ENCODE data around the gene RPTN.

Gene RPTN

DNA sequence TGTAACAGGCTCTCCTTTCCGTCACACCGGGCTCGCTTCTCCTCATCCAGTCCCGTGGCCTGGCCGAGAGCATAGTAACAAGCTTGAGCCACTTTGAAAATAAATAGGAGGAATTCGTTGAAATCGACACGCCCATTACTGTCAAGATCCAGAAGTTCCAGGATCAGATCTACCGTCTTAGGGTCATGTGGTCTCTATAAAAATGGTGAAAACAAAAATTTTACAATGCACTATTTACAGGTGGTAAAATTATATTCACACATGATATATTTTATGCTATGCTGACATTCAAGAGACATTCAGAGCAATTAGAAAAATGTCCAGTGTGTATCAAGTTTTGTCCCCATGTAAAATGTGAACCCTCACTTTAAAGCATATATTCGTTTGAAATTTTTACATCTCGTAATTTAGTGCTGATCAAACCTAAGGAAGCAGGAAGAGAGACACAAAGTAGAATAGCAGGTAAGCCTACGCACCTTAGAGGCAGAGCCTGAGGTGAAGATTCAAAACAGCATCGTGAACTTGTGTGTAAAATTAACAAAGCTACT lies 46.1 kb downstream of the RPTN start:
- no peak overlapping the region for H3K9ac ChIP-seq
- H3K4me3 ChIP-seq (ENCODE audit: low read depth, low read length): no peak overlapping the region
- H3K4me2 ChIP-seq (ENCODE audit: low read length): peak overlapping the region; percentile 62
- no peak overlapping the region for H2AFZ ChIP-seq
- no peaks in the 10 kb centered on the region for H3K4me1 ChIP-seq
- no peak overlapping the region for H3K27ac ChIP-seq
- no peaks in the 10 kb centered on the region for H3K79me2 ChIP-seq
- H3K27me3 ChIP-seq (ENCODE audit: control insufficient read depth, insufficient read depth, low read length): peaks cover 5% of the 10 kb centered on the region
- TF ChIP-seq, protein P1, sequence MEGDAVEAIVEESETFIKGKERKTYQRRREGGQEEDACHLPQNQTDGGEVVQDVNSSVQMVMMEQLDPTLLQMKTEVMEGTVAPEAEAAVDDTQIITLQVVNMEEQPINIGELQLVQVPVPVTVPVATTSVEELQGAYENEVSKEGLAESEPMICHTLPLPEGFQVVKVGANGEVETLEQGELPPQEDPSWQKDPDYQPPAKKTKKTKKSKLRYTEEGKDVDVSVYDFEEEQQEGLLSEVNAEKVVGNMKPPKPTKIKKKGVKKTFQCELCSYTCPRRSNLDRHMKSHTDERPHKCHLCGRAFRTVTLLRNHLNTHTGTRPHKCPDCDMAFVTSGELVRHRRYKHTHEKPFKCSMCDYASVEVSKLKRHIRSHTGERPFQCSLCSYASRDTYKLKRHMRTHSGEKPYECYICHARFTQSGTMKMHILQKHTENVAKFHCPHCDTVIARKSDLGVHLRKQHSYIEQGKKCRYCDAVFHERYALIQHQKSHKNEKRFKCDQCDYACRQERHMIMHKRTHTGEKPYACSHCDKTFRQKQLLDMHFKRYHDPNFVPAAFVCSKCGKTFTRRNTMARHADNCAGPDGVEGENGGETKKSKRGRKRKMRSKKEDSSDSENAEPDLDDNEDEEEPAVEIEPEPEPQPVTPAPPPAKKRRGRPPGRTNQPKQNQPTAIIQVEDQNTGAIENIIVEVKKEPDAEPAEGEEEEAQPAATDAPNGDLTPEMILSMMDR (IDR thresholded peaks at IDR 0.05): no peak
- H3K36me3 ChIP-seq (ENCODE audit: control insufficient read depth, insufficient read depth, low read length): no peaks in the 10 kb centered on the region
- no peaks in the 10 kb centered on the region for H3K9me3 ChIP-seq (ENCODE audit: control insufficient read depth, low read length)

DNA sequence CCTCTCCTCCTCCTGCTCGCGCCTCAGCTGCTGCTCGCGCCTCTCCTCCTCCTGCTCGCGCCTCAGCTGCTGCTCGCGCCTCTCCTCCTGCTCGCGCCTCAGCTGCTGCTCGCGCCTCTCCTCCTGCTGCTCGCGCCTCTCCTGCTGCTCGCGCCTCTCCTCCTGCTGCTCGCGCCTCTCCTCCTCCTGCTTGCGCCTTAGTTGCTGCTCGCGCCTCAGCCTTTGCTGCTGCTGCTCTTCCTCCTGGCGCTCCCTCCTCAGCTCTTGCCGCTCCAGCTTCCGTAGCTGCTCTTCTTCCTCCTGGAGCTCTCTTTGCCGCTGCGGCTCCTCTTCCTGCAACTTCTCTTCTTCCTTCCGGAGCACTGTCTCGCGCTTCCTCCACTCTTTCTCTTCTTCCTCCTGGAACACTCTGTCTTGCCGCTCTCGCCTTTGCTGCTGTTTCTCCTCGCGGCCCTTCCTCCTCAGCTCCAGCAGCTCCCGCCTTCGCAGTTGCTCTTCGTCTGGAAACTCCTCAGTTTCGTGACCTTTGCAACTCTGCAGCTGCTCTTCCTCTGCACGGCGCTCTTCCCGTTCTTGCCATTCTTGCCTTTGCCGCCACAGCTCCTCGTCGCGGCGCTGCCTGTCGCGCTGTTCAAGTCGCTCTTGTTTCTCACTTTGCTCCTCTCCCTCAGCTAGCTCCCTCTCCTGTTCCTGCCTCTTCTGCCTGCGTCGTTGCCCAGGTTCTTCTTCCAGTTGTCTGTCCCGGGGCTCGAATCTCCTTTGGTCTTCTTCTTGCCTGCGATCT lies 46.7 kb downstream of the RPTN start:
- H3K36me3 ChIP-seq (ENCODE audit: control insufficient read depth, insufficient read depth, low read length): no peaks in the 10 kb centered on the region
- TF ChIP-seq, protein P1 (IDR thresholded peaks at IDR 0.05): no peak
- peaks cover 11% of the 10 kb centered on the region for H3K27me3 ChIP-seq (ENCODE audit: control insufficient read depth, insufficient read depth, low read length)

DNA sequence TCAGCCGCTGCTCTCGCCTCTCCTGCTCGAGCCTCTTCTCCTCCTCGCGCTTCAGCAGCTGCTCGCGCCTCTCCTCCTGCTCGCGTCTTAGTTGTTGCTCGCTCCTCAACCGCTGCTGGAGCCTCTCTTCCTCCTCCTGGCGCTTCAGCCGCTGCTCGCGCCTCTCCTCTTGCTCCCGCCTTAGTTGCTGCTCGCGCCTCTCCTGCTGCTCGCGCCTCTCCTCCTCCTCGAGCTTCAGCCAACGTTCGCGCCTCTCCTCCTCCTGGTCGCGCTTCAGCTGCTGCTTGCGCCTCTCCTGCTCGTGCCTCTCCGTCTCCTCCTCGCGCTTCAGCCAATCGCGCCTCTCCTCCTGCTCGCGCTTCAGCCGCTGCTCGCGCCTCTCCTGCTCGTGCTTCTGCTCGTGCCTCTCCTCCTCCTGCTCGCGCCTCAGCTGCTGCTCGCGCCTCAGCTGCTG lies 47.5 kb downstream of the RPTN start:
- H3K36me3 ChIP-seq (ENCODE audit: control insufficient read depth, insufficient read depth, low read length): no peaks in the 10 kb centered on the region
- H3K27ac ChIP-seq: no peak overlapping the region
- peak overlapping the region; percentile 64 for H2AFZ ChIP-seq
- H3K9ac ChIP-seq: no peak overlapping the region
- H3K27me3 ChIP-seq (ENCODE audit: control insufficient read depth, insufficient read depth, low read length): peaks cover 11% of the 10 kb centered on the region
- H3K4me1 ChIP-seq: no peaks in the 10 kb centered on the region
- TF ChIP-seq, protein P1 (IDR thresholded peaks at IDR 0.05): no peak
- no peaks in the 10 kb centered on the region for H3K9me3 ChIP-seq (ENCODE audit: control insufficient read depth, low read length)
- peak overlapping the region; percentile 49 for H3K4me3 ChIP-seq (ENCODE audit: low read depth, low read length)
- H3K4me2 ChIP-seq (ENCODE audit: low read length): peak overlapping the region; percentile 83
- H3K79me2 ChIP-seq: no peaks in the 10 kb centered on the region

More for the DNA sequence above, 46.7 kb downstream of the RPTN start:
- H3K9me3 ChIP-seq (ENCODE audit: control insufficient read depth, low read length): no peaks in the 10 kb centered on the region
- H3K79me2 ChIP-seq: no peaks in the 10 kb centered on the region
- H2AFZ ChIP-seq: peak overlapping the region; percentile 42
- peak overlapping the region; percentile 62 for H3K4me2 ChIP-seq (ENCODE audit: low read length)
- H3K9ac ChIP-seq: no peak overlapping the region
- H3K4me1 ChIP-seq: no peaks in the 10 kb centered on the region
- H3K4me3 ChIP-seq (ENCODE audit: low read depth, low read length): no peak overlapping the region
- no peak overlapping the region for H3K27ac ChIP-seq

DNA sequence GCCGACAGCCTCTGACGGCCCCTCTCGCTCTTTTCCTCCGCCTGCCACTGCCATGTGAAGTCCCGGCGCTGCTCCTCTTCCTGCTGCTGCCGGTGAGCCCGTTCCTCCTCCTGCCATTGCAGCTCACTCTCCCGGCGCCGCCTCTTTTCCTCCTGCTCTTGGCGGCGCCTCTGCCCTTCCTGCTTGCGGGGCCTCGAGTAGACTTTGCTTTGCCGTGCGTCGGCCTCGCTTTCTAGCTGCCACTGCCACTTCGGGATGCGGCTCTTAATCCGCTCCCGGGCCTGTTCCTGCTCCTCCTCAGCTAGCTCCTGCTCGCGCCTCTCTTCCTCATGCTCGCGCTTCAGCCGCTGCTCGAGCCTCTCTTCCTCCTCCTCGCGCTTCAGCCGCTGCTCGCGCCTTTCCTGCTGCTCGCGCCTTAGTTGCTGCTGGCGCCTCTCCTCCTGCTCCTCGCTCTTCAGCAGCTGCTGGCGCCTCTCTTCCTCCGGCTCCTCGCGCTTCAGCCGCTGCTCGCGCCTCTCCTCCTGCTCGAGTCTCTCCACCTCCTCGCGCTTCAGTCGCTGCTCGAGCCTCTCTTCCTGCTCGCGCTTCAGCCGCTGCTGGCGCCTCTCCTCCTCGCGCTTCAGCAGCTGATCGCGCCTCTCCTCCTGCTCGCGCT lies 48.0 kb downstream of the RPTN start:
- peaks cover 11% of the 10 kb centered on the region for H3K27me3 ChIP-seq (ENCODE audit: control insufficient read depth, insufficient read depth, low read length)
- no peak overlapping the region for H3K27ac ChIP-seq
- H3K4me2 ChIP-seq (ENCODE audit: low read length): peak overlapping the region; percentile 83
- no peaks in the 10 kb centered on the region for H3K36me3 ChIP-seq (ENCODE audit: control insufficient read depth, insufficient read depth, low read length)
- no peaks in the 10 kb centered on the region for H3K79me2 ChIP-seq
- H3K4me1 ChIP-seq: no peaks in the 10 kb centered on the region
- peak overlapping the region; percentile 64 for H2AFZ ChIP-seq
- peak overlapping the region; percentile 49 for H3K4me3 ChIP-seq (ENCODE audit: low read depth, low read length)
- no peaks in the 10 kb centered on the region for H3K9me3 ChIP-seq (ENCODE audit: control insufficient read depth, low read length)
- no peak overlapping the region for H3K9ac ChIP-seq
- TF ChIP-seq, protein P1 (IDR thresholded peaks at IDR 0.05): no peak

Data from parathyroid adenoma (tissue), 2 donors.